Measurements from ENCODE around the gene GNG7.
A peak's percentile ranks its signal among the peaks of the same experiment; 100 is the strongest.
"Not testable (repeated sequence)": the region's sequence is repeated elsewhere in the genome, so short reads cannot be mapped to it uniquely, and the experiment has no call there.

Gene GNG7

DNA sequence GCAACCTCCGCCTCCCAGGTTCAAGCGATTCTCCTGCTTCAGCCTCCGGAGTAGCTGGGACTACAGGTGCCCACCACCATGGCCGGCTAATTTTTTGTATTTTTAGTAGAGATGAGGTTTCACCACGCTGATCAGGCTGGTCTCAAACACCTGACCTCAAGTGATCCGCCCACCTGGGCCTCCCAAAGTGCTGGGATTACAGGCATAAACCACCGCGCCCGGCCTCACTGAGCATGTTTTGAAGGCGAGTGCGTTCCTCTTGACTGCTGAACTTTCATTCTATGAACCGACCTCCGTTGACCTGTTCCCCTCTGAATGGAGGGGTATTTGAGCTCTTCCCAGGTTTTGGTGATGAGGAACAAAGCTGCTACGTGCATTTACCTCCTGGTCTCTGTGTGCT is 209.0 kb downstream of the GNG7 start:
- H3K36me3 ChIP-seq (ENCODE audit: insufficient read depth, low read length); H3K27ac ChIP-seq (ENCODE audit: low read depth, low read length); H3K4me3 ChIP-seq (ENCODE audit: low read length); H3K9me3 ChIP-seq (ENCODE audit: insufficient read depth, low read depth, low read length); H3K4me1 ChIP-seq (ENCODE audit: insufficient read depth, low read length); H3K9ac ChIP-seq (ENCODE audit: low read depth, low read length): not testable (repeated sequence)
- H3K27me3 ChIP-seq (ENCODE audit: insufficient read depth, low read length): peaks cover 40% of the 10 kb centered on the region
- 76% methylated on average over 14 of the region's 14 CpGs for WGBS

DNA sequence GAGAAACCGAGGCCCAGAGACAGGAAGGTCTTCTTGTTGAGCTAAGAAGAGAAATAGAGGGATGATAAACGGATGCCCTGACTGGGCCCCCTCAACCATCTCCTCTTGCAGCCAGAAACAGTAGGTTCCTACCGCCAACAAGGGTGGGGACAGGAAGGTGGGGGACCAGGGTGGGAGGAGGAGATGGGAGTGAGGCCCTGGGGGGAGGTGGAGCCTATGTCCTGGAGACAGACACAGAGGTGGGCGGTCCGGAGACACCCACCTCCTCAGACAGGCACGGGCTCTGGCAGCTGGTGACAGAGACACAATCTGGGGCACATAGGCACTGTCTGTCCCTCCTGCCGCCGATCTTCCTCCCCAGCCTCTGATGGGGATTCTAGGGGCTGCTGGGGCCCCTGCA is 209.6 kb downstream of the GNG7 start:
- Histone ChIP-seq H3K27me3 (ENCODE audit: insufficient read depth, low read length) (peaks cover 46% of the 10 kb centered on the region), H3K4me1 (ENCODE audit: insufficient read depth, low read length) (peaks cover 6% of the 10 kb centered on the region; the same call in 1 of the 2 replicates), H3K4me3 (ENCODE audit: low read length) (no peak overlapping the region), H3K9ac (ENCODE audit: low read depth, low read length) (no peak overlapping the region), H3K27ac (ENCODE audit: low read depth, low read length) (no peak overlapping the region), H3K9me3 (ENCODE audit: insufficient read depth, low read depth, low read length) (no peaks in the 10 kb centered on the region), H3K36me3 (ENCODE audit: insufficient read depth, low read length) (no peaks in the 10 kb centered on the region)
- WGBS: 70% methylated on average over 8 of the region's 8 CpGs

DNA sequence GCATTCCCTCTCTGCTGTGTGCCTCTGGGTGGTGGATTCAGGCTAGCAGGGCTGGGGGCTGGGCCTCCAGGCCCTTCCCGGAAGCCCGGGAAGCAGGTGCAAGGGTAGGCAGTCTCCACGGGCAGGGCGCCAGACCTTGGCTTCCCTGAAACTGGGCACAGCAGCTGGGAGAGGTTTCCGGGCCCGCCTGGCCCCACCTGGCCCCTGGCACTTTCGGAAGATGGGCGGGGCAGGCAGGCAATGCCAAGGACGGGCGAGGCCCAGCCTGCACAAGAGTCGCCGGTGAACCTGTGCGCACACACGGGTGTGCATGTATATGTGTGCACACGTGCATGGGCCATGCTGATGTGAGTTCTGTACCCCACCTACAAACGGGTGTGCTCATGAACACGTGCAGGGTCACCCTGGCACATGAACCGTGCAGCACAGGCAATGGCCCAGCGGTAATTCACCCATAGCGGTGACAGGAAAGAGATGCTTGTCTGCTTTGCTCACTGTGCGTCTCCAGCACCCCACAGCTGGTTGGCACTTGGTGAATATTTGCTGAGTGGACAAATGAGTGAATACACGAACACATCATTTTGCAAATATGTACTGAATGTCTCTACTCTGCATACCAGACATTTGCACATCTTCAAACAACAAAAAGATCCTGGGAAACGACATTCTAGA is 211.2 kb downstream of the GNG7 start:
- peaks cover 56% of the 10 kb centered on the region for H3K27me3 ChIP-seq (ENCODE audit: insufficient read depth, low read length)
- H3K9ac ChIP-seq (ENCODE audit: low read depth, low read length): no peak overlapping the region
- no peak overlapping the region for H3K4me3 ChIP-seq (ENCODE audit: low read length)
- 90% methylated on average over 22 of the region's 23 CpGs for WGBS
- no peak overlapping the region for H3K27ac ChIP-seq (ENCODE audit: low read depth, low read length)
- no peaks in the 10 kb centered on the region for H3K9me3 ChIP-seq (ENCODE audit: insufficient read depth, low read depth, low read length)
- no peaks in the 10 kb centered on the region for H3K36me3 ChIP-seq (ENCODE audit: insufficient read depth, low read length)
- H3K4me1 ChIP-seq (ENCODE audit: insufficient read depth, low read length): peaks cover 6% of the 10 kb centered on the region; the same call in 1 of the 2 replicates

DNA sequence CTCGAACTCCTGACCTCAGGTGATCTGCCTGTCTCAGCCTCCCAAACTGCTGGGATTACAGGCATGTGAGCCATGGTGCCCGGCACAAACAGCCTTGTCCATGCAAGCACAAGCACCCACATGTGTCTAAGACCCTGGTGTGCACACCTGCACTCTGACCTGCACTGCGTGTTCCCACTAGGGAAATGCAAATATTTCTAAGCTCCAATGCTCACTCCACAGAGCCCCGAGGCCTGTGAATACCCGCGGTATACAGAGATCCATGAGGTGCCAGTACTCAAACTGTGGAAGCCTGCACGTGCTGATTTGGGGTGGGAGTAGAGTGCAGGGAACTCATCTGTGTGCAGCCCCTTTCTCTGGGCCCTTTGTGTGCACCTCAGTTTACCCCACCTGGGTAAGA is 211.8 kb downstream of the GNG7 start:
- Histone ChIP-seq H3K9ac (ENCODE audit: low read depth, low read length) (no peak overlapping the region), H3K9me3 (ENCODE audit: insufficient read depth, low read depth, low read length) (no peaks in the 10 kb centered on the region), H3K27me3 (ENCODE audit: insufficient read depth, low read length) (peaks cover 53% of the 10 kb centered on the region), H3K27ac (ENCODE audit: low read depth, low read length) (no peak overlapping the region), H3K4me3 (ENCODE audit: low read length) (no peak overlapping the region), H3K36me3 (ENCODE audit: insufficient read depth, low read length) (no peaks in the 10 kb centered on the region), H3K4me1 (ENCODE audit: insufficient read depth, low read length) (peaks cover 1% of the 10 kb centered on the region; the same call in 1 of the 2 replicates)
- WGBS: 88% methylated on average over 7 of the region's 7 CpGs

DNA sequence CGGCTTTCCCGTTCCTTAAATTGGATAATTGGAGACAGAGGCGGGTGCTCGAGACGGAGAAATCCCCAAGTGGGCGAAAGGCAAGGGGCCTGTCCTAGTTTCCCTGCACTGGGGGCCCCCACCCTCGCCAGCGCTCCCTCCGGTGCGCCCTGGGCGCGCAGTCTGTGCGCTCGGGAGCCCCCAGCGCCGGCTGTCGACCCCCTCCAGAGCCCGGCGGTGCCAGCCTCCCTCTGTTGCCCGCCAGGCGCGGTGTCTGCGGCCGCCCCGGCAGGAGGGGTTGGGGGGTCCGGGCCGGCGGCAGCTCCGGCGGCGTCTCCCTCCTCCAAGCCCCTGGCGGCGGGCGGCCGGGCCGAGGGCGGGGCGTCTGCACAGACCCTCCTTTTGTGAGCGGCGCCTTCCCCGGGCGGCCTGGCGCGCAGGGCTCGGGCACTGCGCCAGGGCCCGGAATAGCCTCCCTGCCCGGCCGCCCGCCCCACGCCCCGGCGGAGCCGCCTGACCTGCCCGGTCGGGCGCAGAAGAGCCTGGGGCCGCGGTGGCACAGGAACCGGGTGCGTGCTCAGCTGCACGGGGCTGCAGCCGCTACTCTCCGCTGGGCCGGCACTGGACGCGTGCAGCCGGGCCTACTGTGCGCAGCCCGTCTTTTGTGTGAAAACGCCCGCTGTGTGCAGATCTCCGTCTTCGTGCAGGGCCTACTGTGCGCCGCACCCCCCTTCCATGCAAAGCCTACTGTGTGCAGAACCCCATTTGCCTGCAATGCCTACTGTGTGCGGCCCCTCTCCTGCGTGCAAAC is 213.4 kb downstream of the GNG7 start:
- Histone ChIP-seq H3K27me3 (ENCODE audit: insufficient read depth, low read length) (peaks cover 41% of the 10 kb centered on the region), H3K27ac (ENCODE audit: low read depth, low read length) (no peak overlapping the region), H3K4me1 (ENCODE audit: insufficient read depth, low read length) (no peaks in the 10 kb centered on the region), H3K9me3 (ENCODE audit: insufficient read depth, low read depth, low read length) (no peaks in the 10 kb centered on the region), H3K9ac (ENCODE audit: low read depth, low read length) (peak overlapping the region; percentile 6; the same call in 1 of the 2 replicates), H3K4me3 (ENCODE audit: low read length) (peak overlapping the region; percentile 55), H3K36me3 (ENCODE audit: insufficient read depth, low read length) (no peaks in the 10 kb centered on the region)
- 8% methylated on average over 78 of the region's 78 CpGs for WGBS

DNA sequence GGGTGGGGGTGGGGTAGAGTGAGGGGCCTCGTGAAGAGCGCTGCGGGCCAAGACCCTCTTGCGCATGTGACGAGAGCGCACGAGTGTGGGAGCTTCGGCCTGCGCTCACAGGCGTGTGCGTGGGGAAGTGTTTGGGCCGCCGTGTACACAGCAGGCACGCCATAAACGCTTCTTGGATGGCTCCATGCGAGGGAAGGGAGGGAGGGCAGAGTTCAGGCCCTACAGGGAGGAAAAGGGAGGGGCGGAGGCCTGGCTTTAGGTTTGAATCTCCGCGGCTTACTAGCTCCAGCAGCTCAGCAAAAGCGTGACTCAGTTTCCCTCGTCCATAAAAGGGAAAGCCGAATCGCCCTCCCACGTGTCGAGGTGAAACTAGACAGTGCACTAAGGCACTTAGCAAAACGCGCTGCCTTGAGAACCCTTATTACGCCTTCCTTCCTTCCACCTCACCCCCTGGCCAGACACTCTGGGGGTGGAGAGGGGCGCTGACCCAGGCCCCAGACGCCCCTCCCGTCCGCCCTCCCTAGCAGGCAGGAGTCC is 214.0 kb downstream of the GNG7 start:
- WGBS: 22% methylated on average over 32 of the region's 32 CpGs
- H3K4me1 ChIP-seq (ENCODE audit: insufficient read depth, low read length): no peaks in the 10 kb centered on the region
- peak overlapping the region; percentile 55 for H3K4me3 ChIP-seq (ENCODE audit: low read length)
- H3K27ac ChIP-seq (ENCODE audit: low read depth, low read length): no peak overlapping the region
- H3K27me3 ChIP-seq (ENCODE audit: insufficient read depth, low read length): peaks cover 38% of the 10 kb centered on the region
- 0 out of 2 replicates have a peak, but pooled peaks cover 1% of the 10 kb centered on the region for H3K9me3 ChIP-seq (ENCODE audit: insufficient read depth, low read depth, low read length)
- H3K36me3 ChIP-seq (ENCODE audit: insufficient read depth, low read length): no peaks in the 10 kb centered on the region
- H3K9ac ChIP-seq (ENCODE audit: low read depth, low read length): no peak overlapping the region

DNA sequence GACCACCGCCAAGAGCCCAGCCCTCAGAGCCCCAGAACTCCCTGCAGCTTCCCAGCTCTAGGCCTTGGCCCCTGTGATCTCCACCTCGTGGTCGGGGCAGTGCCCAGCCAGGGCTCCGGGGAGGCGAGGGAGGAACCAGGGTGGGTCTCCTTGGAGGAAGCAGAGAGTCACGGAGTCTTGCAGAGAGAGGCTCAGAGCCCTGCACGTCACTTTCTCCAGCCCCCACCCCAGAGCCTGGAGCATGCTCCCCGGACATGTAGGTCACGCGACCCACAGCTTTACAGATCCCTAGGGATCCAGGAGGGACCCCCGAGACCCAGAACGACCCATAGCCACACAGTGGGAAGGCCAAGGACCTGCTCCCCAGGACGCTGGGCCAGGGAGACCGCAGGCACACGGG is 214.7 kb downstream of the GNG7 start:
- 37% methylated on average over 15 of the region's 15 CpGs for WGBS
- H3K9ac ChIP-seq (ENCODE audit: low read depth, low read length): no peak overlapping the region

DNA sequence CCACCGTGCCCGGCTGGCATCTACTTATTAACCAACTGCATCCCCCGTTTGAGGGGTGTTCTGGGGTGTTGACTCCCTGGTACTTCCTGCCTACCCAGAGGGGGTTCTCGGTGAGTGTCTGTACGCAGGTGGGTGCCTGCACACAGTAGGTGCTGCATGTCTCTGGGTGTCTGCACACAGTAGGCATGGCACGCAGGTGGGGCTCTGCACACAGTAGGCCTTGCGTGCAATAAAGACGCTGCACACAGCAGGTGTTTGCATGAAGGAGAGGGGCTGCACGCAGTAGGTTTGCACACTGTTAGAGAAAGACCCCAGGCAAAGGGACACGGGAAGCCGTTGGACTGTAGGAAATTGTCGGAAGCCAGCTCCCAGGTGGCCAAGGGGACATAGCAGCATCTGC is 215.4 kb downstream of the GNG7 start:
- Histone ChIP-seq H3K4me3 (ENCODE audit: low read length) (no peak overlapping the region), H3K27me3 (ENCODE audit: insufficient read depth, low read length) (peaks cover 38% of the 10 kb centered on the region), H3K36me3 (ENCODE audit: insufficient read depth, low read length) (no peaks in the 10 kb centered on the region), H3K4me1 (ENCODE audit: insufficient read depth, low read length) (no peaks in the 10 kb centered on the region), H3K9me3 (ENCODE audit: insufficient read depth, low read depth, low read length) (peaks cover 11% of the 10 kb centered on the region; the same call in 1 of the 2 replicates), H3K9ac (ENCODE audit: low read depth, low read length) (no peak overlapping the region), H3K27ac (ENCODE audit: low read depth, low read length) (no peak overlapping the region)
- 94% methylated on average over 12 of the region's 12 CpGs for WGBS

More for the DNA sequence above, 214.7 kb downstream of the GNG7 start:
- no peaks in the 10 kb centered on the region for H3K4me1 ChIP-seq (ENCODE audit: insufficient read depth, low read length)
- H3K27ac ChIP-seq (ENCODE audit: low read depth, low read length): no peak overlapping the region
- H3K27me3 ChIP-seq (ENCODE audit: insufficient read depth, low read length): peaks cover 38% of the 10 kb centered on the region
- no peaks in the 10 kb centered on the region for H3K36me3 ChIP-seq (ENCODE audit: insufficient read depth, low read length)
- no peak overlapping the region; the same call in 1 of the 2 replicates for H3K4me3 ChIP-seq (ENCODE audit: low read length)
- H3K9me3 ChIP-seq (ENCODE audit: insufficient read depth, low read depth, low read length): 0 out of 2 replicates have a peak, but pooled peaks cover 6% of the 10 kb centered on the region

DNA sequence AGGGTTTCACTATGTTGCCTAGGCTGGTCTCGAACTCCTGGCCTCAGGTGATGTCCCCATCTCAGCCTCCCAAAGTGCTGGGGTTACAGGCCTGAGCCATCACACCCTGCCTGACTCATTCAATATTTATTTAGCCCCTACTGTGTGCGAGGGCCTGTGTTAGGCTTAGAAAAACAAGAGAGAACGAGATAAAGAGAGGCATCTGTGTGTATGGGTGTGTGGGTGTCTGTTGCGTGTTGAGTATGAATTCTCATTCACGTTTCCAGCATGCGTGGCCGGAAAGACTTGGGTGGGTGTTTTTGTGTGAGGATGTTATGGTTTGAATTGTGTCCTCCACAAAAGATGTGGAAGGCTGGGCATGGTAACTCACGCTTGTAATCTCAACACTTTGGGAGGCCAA is 217.1 kb downstream of the GNG7 start:
- WGBS: 76% methylated on average over 8 of the region's 8 CpGs
- peaks cover 11% of the 10 kb centered on the region; the same call in 1 of the 2 replicates for H3K9me3 ChIP-seq (ENCODE audit: insufficient read depth, low read depth, low read length)
- no peak overlapping the region for H3K4me3 ChIP-seq (ENCODE audit: low read length)
- H3K27ac ChIP-seq (ENCODE audit: low read depth, low read length): no peak overlapping the region
- no peaks in the 10 kb centered on the region for H3K36me3 ChIP-seq (ENCODE audit: insufficient read depth, low read length)
- peaks cover 32% of the 10 kb centered on the region for H3K27me3 ChIP-seq (ENCODE audit: insufficient read depth, low read length)
- H3K9ac ChIP-seq (ENCODE audit: low read depth, low read length): no peak overlapping the region
- no peaks in the 10 kb centered on the region for H3K4me1 ChIP-seq (ENCODE audit: insufficient read depth, low read length)

DNA sequence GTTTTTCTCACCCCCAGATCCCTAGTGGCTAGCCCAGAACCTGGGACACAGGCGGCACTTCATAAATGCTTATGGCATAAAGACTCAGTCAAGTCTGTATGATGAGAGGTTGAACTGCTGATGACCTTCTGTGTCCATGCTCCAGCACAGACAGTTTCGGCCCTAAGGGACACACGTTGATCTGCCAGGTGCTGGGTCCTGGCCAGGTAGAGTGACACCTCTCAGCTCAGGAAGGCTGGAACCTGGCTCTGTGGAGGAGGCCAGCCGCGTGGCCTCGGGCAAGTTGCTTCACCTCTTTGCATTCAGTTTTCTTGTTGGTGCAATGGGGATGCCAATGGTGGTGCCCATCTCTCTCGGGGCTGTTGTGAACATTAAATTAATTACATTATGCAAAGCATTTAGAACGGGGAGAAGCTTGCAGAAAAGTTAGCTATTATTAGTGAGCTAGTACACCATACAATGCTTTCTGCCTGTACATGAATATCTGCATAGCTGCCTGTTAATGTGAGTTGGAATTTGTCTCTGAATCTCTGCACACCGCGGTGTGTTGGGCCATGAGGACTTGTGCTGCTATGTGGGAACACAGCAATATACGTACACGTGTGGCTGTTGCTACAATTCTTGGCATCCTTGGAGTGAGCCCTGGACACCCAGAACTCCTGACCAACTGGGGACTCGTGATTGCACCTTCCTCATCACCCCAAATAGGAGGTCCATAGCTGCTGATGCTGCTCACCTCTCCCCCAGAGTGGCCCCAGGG is 218.1 kb downstream of the GNG7 start:
- Histone ChIP-seq H3K27ac (ENCODE audit: low read depth, low read length) (no peak overlapping the region), H3K27me3 (ENCODE audit: insufficient read depth, low read length) (peaks cover 28% of the 10 kb centered on the region), H3K9ac (ENCODE audit: low read depth, low read length) (no peak overlapping the region), H3K4me3 (ENCODE audit: low read length) (no peak overlapping the region), H3K4me1 (ENCODE audit: insufficient read depth, low read length) (no peaks in the 10 kb centered on the region), H3K9me3 (ENCODE audit: insufficient read depth, low read depth, low read length) (peaks cover 11% of the 10 kb centered on the region; the same call in 1 of the 2 replicates), H3K36me3 (ENCODE audit: insufficient read depth, low read length) (no peaks in the 10 kb centered on the region)
- 88% methylated on average over 12 of the region's 13 CpGs for WGBS

Measured in HUES64 (cell line).